HFFc6 (cell line): ENCODE results near the gene THOC7. TPM values are rescaled to one million over a fixed set of nuclear protein-coding genes. Genes with fewer than 3 reads are reported as not detected.

Source experiments
- DNase-seq: peaks from one replicate; pipeline ENCODE4 v3.0.0-alpha.2; 2018
- H3K27ac Mint-ChIP-seq: 2 replicates; pipeline ENCODE4 v1.8.0; 2020; ENCODE audit warnings: mild to moderate bottlenecking, mixed read lengths
- H3K27me3 Mint-ChIP-seq: 2 replicates; pipeline ENCODE4 v1.8.0; 2021; ENCODE audit warnings: mild to moderate bottlenecking, moderate library complexity, mixed read lengths; ENCODE audit not compliant: insufficient read depth
- H3K36me3 Mint-ChIP-seq: 2 replicates; pipeline ENCODE4 v1.8.0; 2021; ENCODE audit warnings: low read depth, mixed read lengths
- H3K4me1 Mint-ChIP-seq: 2 replicates; pipeline ENCODE4 v1.8.0; 2020; ENCODE audit warnings: low read depth, mixed read lengths
- H3K4me3 Mint-ChIP-seq: 2 replicates; pipeline ENCODE4 v1.8.0; 2020; ENCODE audit warnings: mild to moderate bottlenecking, moderate library complexity, mixed read lengths
- H3K9me3 Mint-ChIP-seq: 2 replicates; pipeline ENCODE4 v1.8.0; 2020; ENCODE audit warnings: mild to moderate bottlenecking, mixed read lengths
- total RNA-seq, 6 experiments: library from RNA; stranded (reverse); fragmentation: NEBNext Ultra II Directional; extraction: Animal tissue kit (Norgen Biotek cat#: 25700); gene quantifications; 2 replicates in 1 of 6; 3 replicates in 5 of 6; pipeline ENCODE4 v1.2.3, GENCODE V29; 2021
- TF ChIP-seq, protein P1 (sequence below): fragments of 200-600 bp; sonication (generic); IDR thresholded peaks from 2 replicates; pipeline ENCODE4 v1.5.0; 2021; ENCODE audit warnings: antibody characterized with exemption, mild to moderate bottlenecking

THOC7 gene
- total RNA-seq, 6 experiments from 2014 or later = 68.2 to 82.5 (median 74.3) TPM

DNA sequence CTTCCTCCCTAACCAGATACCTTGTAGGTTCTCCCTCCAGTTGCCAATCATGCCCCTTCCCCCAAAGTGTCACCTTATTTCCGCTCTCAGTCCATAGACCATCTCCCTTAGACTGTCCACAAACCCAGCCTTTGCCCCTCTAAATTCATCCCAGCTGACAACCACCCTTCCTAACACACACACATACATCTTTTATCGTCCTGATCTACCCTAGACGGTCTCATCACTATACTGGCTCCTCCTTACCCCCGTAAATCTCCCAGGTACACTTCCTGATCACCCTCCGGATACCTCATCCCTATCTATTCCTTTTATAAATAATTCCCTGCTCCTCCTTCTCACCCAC lies 828 bp downstream of the THOC7 start:
- H3K4me3 Mint-ChIP-seq = peak overlapping the region; percentile 89
- no peaks in the 10 kb centered on the region for H3K9me3 Mint-ChIP-seq

DNA sequence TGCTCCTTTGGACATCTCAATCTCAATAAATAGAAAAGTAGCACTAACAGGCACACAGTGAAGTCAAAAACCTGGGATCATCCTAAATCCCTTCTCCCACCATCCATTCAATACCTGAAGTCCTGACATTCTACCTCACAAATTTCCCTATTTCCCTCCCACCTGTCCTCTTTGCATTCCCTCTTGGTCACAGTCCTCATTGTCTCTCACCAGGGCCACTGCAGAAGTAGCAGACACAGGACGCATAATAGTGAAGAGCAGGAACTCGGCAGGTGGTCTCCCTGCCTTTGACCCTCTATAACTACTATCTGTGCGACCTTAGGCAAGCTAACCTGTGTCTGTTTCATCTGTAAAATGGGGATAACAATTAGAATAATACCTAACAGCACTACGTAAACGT lies 2.3 kb downstream of the THOC7 start:
- H3K4me1 Mint-ChIP-seq = peaks cover 51% of the 10 kb centered on the region

More for the DNA sequence above, 828 bp downstream of the THOC7 start:
- Mint-ChIP-seq H3K4me1 (peaks cover 39% of the 10 kb centered on the region), H3K36me3 (peaks cover 19% of the 10 kb centered on the region), H3K27me3 (peaks cover 5% of the 10 kb centered on the region), H3K27ac (peak overlapping the region; percentile 91)
- no peak for DNase-seq
- TF ChIP-seq, protein P1, sequence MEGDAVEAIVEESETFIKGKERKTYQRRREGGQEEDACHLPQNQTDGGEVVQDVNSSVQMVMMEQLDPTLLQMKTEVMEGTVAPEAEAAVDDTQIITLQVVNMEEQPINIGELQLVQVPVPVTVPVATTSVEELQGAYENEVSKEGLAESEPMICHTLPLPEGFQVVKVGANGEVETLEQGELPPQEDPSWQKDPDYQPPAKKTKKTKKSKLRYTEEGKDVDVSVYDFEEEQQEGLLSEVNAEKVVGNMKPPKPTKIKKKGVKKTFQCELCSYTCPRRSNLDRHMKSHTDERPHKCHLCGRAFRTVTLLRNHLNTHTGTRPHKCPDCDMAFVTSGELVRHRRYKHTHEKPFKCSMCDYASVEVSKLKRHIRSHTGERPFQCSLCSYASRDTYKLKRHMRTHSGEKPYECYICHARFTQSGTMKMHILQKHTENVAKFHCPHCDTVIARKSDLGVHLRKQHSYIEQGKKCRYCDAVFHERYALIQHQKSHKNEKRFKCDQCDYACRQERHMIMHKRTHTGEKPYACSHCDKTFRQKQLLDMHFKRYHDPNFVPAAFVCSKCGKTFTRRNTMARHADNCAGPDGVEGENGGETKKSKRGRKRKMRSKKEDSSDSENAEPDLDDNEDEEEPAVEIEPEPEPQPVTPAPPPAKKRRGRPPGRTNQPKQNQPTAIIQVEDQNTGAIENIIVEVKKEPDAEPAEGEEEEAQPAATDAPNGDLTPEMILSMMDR = no peak

DNA sequence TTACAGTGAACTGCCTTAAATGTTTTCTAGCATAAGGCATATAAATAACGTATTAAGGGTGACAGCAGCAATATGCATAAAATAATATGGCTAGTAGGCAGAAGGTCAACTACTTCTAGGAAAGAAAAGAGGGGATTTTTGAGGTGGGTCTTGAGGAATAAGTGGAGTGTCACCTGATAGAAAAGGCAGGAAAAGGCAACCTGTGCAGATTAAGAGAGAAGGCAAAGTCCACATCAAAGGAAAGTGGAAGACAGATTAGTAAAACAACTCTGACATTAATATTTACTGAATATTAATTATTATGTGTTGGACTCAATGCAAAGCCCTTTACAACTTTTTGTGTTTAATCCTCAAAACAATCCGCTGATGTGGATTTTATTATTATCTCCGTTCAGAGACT lies 2.8 kb downstream of the THOC7 start:
- Mint-ChIP-seq H3K27me3 (peaks cover 5% of the 10 kb centered on the region), H3K36me3 (peaks cover 7% of the 10 kb centered on the region; the same call in 1 of the 2 replicates), H3K4me1 (peaks cover 57% of the 10 kb centered on the region), H3K4me3 (no peak overlapping the region), H3K9me3 (no peaks in the 10 kb centered on the region), H3K27ac (no peak overlapping the region)
- DNase-seq = no peak
- TF ChIP-seq, protein P1 = no peak

More for the DNA sequence above, 2.3 kb downstream of the THOC7 start:
- peaks cover 5% of the 10 kb centered on the region for H3K27me3 Mint-ChIP-seq
- H3K36me3 Mint-ChIP-seq = peaks cover 8% of the 10 kb centered on the region
- no peak overlapping the region for H3K4me3 Mint-ChIP-seq
- peak overlapping the region; percentile 13 for H3K27ac Mint-ChIP-seq
- DNase-seq = no peak
- TF ChIP-seq, protein P1 = no peak
- H3K9me3 Mint-ChIP-seq = no peaks in the 10 kb centered on the region

DNA sequence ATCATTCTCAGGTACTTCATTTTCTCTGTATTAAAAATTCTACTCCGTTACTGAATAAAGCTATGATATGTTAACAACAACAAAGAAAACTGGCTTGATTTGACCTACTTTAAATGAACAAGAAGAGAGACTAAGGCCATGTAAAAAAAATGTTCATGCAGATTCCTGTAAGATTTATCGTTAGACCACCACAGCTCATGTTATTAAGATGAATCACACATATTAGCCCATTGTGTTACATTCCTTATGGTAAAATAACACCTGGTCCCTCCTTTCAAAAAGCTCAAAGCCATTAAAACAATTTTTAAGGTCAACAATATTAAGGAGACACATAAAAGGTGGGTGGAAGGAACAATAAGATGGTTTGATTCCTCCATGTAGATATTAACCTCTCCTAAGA lies 6.3 kb downstream of the THOC7 start:
- no peak overlapping the region for H3K27ac Mint-ChIP-seq
- DNase-seq = no peak

DNA sequence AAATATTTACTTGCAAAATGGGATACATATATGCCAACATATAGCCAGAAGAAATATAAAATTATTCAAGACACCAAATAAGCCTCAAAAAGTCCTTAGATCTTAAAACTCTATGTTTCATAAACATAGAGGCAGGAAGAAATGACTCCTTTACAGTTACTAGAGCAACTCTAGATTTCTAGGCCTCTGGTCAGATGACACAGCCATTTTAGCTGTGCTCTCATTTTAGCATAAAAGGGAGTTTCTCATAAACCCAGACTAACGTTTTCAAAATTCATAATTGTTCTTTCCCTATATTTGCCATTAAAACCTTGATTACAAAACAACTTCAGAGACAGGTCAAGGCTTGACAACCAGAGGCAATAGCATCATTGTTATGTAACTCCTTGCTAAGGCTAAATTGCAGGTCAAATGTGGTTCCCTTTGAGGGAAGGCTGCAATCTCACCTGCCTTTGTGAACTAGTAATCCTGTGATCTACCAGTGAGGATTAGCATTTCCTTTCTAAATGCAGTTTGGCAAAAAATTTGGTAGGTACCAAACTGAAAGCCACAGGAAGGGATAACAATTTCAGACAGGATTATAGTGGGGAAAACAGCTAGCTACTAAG lies 8.2 kb downstream of the THOC7 start:
- no peak for DNase-seq
- Mint-ChIP-seq H3K27ac (peak overlapping the region; percentile 25; the same call in 1 of the 2 replicates), H3K4me1 (peaks cover 36% of the 10 kb centered on the region), H3K36me3 (peaks cover 17% of the 10 kb centered on the region), H3K4me3 (no peak overlapping the region), H3K9me3 (no peaks in the 10 kb centered on the region), H3K27me3 (no peaks in the 10 kb centered on the region; the same call in 1 of the 2 replicates)
- TF ChIP-seq, protein P1 = no peak

More for the DNA sequence above, 6.3 kb downstream of the THOC7 start:
- Mint-ChIP-seq H3K4me3 (no peak overlapping the region), H3K27me3 (no peaks in the 10 kb centered on the region; the same call in 1 of the 2 replicates), H3K4me1 (peaks cover 46% of the 10 kb centered on the region), H3K9me3 (no peaks in the 10 kb centered on the region), H3K36me3 (peaks cover 4% of the 10 kb centered on the region)
- TF ChIP-seq, protein P1 = no peak
